T-helper 1 cell treated with Interleukin-12 subunit alpha and Interleukin-12 subunit beta and Interleukin-4 antibody, amounts not matched to agents 30 ng/mL and 1 ng/mL, for 36 hours (primary cell): Measurements from ENCODE around the gene SNAPC4. TPM values are rescaled to one million over a fixed set of nuclear protein-coding genes. Genes with fewer than 3 reads are reported as not detected.
"Not testable (repeated sequence)": the region's sequence is repeated elsewhere in the genome, so short reads cannot be mapped to it uniquely, and the experiment has no call there.

Source experiments
- intact Hi-C: fragments of 100-400 bp; cut with micrococcal nuclease; formaldehyde crosslinking; loops from one replicate; pipeline ENCODE4 v1.15.1; 2024
- total RNA-seq: library from RNA; stranded (reverse); gene quantifications from 2 replicates; pipeline ENCODE4 v1.2.3, GENCODE V29; 2022

SNAPC4 gene
- total RNA-seq, 1 donor from 2014 or later: 16.2 TPM

DNA sequence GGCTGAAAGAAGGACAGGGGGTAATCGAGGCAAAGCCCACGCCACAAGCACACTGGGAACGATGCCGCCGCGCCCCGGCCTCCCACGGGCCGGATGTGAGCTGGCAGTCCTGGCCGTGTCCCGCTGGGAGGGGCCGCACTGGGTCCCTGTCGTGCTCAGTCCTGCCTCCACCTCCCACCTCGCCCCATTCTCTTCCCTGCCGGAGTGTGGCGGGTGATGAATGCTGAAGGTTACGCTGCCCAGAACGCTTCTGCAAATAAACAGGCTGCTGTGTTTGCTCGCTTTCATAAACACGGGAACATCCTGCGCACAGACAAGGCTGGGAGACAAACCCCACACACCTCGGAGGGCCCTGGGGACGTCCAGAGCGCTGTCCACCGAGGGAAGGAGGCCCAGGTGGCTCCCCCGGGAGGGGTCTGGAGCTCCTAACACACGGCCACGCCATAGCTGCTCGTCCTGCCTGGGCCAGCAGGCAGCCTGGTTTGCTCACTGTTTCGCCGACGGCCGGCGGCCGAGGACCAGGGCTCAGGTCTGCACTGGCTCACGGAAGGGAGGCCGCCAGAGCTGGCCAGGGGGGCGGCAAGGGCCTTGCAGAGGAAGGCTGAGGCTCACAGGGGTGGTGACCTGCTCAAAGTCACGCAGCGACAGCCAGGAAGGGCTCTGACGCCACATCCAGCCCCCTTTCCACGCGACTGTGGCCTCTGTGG is 38.8 kb downstream of the SNAPC4 start:
- intact Hi-C loops: loop anchor here (10.0 kb wide), 1 partner anchor 434 kb away; the partner anchor contains the start of genes CCDC183 and TMEM141

DNA sequence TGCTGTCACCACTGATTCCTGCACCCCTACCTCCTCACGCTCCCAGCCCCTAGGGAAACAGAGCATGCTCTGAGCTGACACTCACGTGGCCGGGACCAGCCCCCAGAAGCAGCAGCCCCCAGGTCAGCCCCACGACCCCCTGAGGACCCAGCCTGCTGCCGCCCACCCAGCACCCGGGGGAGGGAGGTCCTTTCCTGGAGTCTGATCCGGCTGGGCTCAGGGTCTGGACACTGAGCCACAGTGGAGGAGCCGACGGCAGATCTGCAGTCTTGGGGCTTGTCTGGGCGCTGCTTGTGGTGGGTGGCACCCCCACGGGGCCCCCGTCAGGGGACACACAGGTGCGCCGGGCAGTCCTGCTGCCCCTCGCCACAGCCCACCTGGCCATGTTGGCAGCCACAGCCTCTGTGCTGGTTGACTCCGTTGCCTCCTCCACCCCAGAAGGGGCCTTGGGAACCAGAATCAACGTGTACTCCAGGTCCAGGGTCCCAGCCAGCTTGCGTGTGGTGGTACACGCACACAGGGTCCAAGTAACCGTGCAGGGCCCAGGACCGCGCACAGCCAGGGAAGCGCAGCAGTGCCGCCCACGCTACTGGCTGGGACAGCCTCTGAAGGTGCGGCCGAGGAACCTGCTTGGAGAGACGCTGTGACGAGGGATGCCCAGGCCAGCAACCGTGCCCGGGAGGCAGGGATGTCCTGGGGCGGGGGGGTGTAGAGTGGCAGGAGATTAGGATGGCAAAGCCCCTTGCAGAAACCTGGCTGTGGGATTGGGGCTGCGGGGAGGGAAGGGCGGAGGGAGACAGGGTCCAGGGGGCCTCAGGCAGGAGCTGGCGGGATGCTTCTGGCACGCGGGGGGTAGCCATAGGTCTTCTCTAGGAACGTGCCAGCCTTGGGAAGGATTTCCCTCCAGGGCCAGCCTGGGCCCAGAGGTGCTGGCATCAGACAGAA is 39.9 kb downstream of the SNAPC4 start:
- intact Hi-C loops: loop anchor here (10.0 kb wide), 1 partner anchor 435 kb away; the partner anchor contains the start of genes CCDC183 and TMEM141

DNA sequence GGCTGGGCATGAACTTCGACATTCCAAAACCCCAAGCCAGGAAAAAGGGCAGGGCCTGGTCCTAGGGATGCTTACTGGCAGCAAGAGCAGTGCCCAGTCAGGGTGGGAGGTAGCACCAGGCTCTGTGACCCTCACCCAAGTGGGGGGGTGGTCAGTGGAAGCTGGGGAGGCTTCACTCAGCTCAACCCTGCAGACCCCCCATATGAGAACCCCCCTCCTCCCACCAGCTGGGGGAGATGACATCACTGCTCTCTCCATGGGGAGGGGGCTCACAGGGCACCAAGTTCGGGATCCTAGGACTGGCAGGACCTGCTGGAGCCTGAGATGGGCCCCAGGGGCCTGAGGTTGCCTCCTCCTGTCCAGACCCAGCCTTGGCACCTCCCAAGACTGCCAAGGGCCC is 41.1 kb downstream of the SNAPC4 start:
- intact Hi-C loops: no loop called here

DNA sequence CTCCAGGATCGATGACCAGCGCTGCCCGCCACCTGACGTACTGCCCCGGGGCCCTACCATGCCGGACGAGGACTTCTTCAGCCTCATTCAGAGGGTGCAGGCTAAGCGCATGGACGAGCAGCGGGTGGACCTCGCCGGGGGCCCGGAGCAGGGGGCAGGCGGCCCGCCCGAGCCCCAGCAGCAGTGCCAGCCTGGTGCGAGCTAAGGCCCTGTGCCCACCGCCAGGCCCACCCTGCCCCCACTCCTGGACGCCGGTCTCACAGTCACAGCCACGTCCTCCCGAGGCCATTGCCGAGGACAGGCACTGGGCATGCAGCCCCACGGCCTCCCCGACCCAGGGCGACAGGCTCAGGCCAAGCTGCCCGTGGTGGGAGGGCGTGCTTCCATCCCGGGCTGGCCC is 42.0 kb downstream of the SNAPC4 start:
- intact Hi-C loops: no loop called here

- intact Hi-C loops: no loop called here
These were observed 42.7 kb downstream of the SNAPC4 start for GRCh38 chr9:136357202-136357725.

GRCh38 chr9:136355616-136356557 is 44.1 kb downstream of the SNAPC4 start:
- intact Hi-C loops: no loop called here

DNA sequence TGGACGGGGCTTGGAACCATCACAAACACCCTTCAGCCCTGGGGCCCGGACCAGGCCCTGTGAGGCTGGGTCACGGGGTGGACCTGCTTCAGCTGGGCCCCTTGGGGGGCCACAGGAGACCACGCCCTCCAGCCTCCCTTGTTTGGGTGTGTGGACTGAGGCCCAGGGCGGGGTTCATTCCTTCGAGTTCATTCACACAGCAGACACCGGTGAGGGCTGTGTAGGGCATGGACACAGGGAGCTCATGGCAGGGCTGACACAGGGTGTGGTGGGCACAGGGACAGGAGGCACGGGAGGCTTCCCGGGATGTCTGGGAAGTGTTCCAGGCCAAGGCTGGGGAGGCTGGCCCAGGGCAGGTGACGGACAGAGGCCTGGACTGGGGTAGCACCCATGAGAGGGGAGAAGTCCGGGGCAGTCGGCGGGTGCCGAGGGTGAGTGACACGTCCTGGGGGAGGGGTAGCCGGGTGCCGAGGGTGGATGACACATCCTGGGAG is 45.3 kb downstream of the SNAPC4 start:
- intact Hi-C loops: no loop called here

DNA sequence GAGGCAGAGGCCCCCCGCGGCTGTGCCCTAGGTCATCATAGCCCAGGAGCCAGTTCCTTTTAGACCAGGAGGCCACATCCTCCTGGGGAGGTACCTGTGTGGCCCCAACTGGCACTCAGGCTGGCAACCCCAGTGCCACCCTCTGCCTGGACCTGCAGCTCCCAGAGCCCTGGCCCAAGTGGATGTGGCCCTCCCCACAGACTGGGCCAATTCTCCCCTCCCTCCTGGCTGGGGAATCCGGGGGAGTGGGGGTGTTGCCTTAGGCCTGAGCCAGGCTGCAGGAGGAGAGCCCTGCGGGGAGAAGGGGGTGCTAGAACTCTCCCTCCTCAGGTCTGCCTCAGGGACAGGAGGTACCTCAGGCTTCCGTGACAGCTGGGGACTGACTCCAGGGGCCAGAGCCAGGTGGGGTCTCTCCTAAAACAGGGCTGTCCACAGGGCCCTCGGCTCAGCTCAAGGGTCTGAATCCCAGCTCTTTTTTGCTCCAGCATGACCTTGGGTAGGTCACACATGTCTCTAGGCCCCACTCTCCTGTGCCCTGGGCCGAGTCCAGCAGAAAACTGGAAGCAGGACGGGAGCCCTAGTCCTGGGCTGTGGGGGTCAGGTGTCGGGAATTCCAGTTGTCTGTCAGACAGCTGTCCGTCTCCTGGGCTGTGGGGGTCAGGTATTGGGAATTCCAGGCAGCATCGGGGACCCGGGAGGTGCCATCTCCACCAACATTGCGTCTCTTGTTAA is 46.0 kb downstream of the SNAPC4 start:
- intact Hi-C loops: no loop called here

DNA sequence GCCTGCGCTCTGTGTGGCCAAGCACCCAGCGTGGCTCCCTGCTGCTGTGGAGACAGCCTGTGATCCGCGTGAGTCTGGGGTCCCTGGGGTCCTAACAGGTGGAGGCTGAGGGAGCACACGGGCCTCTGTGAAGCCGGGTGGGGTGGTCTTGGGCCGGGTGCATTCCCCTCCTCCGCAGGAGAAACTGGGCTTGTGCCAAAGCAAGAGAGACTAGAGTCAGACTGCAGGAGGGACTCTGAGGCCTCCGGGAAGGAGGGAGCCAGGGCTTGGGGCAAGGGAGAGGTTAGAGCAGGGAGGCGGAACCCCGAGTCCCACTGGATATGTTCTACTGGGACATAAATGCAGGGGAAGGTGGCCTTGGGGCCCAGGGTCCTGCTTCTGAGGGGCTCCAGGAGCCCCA is 46.9 kb downstream of the SNAPC4 start:
- intact Hi-C loops: no loop called here

DNA sequence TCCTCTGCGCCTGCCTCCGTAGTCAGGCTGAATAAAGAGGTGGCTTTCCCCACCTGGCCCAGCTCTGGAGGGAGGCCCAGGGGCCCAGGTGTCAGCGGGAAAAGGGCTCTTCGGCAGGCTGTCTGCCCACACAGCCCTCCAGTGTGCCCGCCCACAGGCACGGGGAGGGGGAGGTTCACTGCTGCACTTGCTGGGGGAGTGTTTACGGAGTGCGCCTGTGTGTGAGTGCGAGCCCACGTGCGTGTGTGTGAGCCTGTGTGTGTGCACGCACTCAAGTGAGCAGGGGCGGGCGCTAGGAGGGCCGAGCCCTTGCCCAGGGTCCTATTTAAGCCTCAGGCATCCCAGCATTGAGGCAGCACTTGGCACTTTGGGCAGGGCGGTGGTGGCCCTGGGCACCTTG is 47.3 kb downstream of the SNAPC4 start:
- intact Hi-C loops: no loop called here

- intact Hi-C loops: not testable (repeated sequence)
These were observed 48.1 kb downstream of the SNAPC4 start for GRCh38 chr9:136351868-136352267.

DNA sequence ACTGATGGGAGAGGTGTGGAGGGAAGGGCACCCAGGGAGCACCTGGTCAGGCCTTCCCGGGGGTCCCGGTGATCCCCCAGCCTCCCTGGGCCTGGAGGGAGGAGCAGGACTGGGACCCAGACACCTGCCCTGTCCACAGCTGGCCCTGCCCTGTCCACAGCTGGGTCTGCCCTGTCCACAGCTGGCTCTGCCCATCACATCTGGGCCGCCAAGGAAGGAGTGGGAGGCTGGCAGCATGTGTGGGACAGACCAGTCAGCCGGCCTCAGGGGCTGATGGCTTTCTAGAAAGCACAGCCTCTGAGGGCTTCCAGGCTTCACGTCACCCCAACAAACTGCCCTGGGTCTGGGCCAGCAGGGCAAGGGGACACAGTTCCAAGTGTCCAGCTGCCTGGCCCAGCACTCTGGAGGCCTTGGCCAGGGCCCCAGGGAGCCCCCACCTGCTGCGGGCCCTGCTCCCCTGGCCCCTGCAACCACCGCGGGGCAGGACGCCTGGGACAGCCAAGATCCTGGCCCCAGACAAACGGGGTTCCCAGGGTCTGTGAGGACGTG is 48.6 kb downstream of the SNAPC4 start:
- intact Hi-C loops: no loop called here

Other genes starting within 250 kb of the SNAPC4 start
- not detected in 2 replicates for gene LHX3, start 195.0 kb downstream of the SNAPC4 start, total RNA-seq
- 16.0 and 16.3 TPM in 2 replicates for gene QSOX2, start 154.4 kb downstream of the SNAPC4 start, total RNA-seq
- not detected in 2 replicates for gene CCDC187, start 96.1 kb downstream of the SNAPC4 start, total RNA-seq
- gene GPSM1, start 72.6 kb downstream of the SNAPC4 start, total RNA-seq: 5.9 and 6.1 TPM in 2 replicates
- 17.2 and 18.3 TPM in 2 replicates for gene DNLZ, start 36.4 kb downstream of the SNAPC4 start, total RNA-seq
- 1.3 and 1.6 TPM in 2 replicates for gene CARD9, start 26.5 kb downstream of the SNAPC4 start, total RNA-seq
- 42.7 and 45.4 TPM in 2 replicates for gene ENTR1, start 10.4 kb upstream of the SNAPC4 start, total RNA-seq
- gene PMPCA, start 10.5 kb upstream of the SNAPC4 start, total RNA-seq: 52.5 and 54.5 TPM in 2 replicates
- 23.2 and 23.8 TPM in 2 replicates for gene INPP5E, start 39.7 kb upstream of the SNAPC4 start, total RNA-seq
- 89.4 and 92.9 TPM in 2 replicates for gene SEC16A, start 82.9 kb upstream of the SNAPC4 start, total RNA-seq
- gene NOTCH1, start 145.9 kb upstream of the SNAPC4 start, total RNA-seq: 80.8 and 84.4 TPM in 2 replicates